PC-3 (cell line): ENCODE results near the gene GRIN3B.

ENCODE experiments used
- CTCF ChIP-seq: fragments of 300-600 bp; sonication (generic); conservative IDR thresholded peaks from 2 replicates; pipeline ENCODE4 v1.5.1; 2017; ENCODE audit warnings: antibody characterized with exemption, low read depth, mild to moderate bottlenecking, low read length
- EZH2 ChIP-seq: fragments of 300-600 bp; sonication (generic); IDR thresholded peaks from one replicate; pipeline ENCODE4 v1.6.1; 2017; ENCODE audit warnings: antibody characterized with exemption, mild to moderate bottlenecking, low read length; ENCODE audit not compliant: unreplicated experiment

GRCh38 chr19:953445-954271, 46.6 kb upstream of the GRIN3B start:
- TF ChIP-seq EZH2 (no peak), CTCF (no peak)
